HL-60 (cell line): ENCODE data around the gene PRAC1.

Experiments
- DNase-seq, 2 experiments: peaks; one replicate each; pipeline ENCODE4 v3.0.0-alpha.2; 2010 to 2020; ENCODE audit warnings: low read depth in 1 of 2, low spot score in 1 of 2
- H3K27ac ChIP-seq: fragments of 250-450 bp; sonication (Bioruptor Pico); replicated peaks from 2 replicates; pipeline ENCODE4 v1.5.1; 2020; ENCODE audit warnings: mild to moderate bottlenecking, moderate library complexity
- H3K27me3 ChIP-seq: fragments of 250-450 bp; sonication (Bioruptor Pico); 2 replicates; pipeline ENCODE4 v1.5.1; 2021; ENCODE audit warnings: mild to moderate bottlenecking, moderate library complexity; ENCODE audit not compliant: insufficient read depth, poor library complexity, severe bottlenecking
- H3K4me3 ChIP-seq: replicated peaks from 2 replicates; pipeline ENCODE4 v1.5.1; 2011; ENCODE audit warnings: mild to moderate bottlenecking, control low read depth, low read length; ENCODE audit not compliant: insufficient read depth
- GABPA ChIP-seq: IDR thresholded peaks from 2 replicates; pipeline ENCODE4 v1.6.1; 2012; ENCODE audit warnings: low read depth
- POLR2AphosphoS5 ChIP-seq: IDR thresholded peaks from 2 replicates; pipeline ENCODE4 v1.6.1; 2012; ENCODE audit warnings: low read depth
- SPI1 ChIP-seq: IDR thresholded peaks from 2 replicates; pipeline ENCODE4 v1.6.1; 2012; ENCODE audit warnings: low read depth, mild to moderate bottlenecking, borderline replicate concordance
- TF ChIP-seq, protein P1 (sequence below): IDR thresholded peaks from 2 replicates; pipeline ENCODE4 v1.6.1; 2012; ENCODE audit warnings: low read depth; ENCODE audit not compliant: insufficient replicate concordance
- TF ChIP-seq, protein P2 (sequence below): IDR thresholded peaks from one replicate; pipeline ENCODE4 v1.5.1; 2011; ENCODE audit warnings: low read length, control low read depth, inconsistent platforms; ENCODE audit not compliant: insufficient read depth

PRAC1 gene

DNA sequence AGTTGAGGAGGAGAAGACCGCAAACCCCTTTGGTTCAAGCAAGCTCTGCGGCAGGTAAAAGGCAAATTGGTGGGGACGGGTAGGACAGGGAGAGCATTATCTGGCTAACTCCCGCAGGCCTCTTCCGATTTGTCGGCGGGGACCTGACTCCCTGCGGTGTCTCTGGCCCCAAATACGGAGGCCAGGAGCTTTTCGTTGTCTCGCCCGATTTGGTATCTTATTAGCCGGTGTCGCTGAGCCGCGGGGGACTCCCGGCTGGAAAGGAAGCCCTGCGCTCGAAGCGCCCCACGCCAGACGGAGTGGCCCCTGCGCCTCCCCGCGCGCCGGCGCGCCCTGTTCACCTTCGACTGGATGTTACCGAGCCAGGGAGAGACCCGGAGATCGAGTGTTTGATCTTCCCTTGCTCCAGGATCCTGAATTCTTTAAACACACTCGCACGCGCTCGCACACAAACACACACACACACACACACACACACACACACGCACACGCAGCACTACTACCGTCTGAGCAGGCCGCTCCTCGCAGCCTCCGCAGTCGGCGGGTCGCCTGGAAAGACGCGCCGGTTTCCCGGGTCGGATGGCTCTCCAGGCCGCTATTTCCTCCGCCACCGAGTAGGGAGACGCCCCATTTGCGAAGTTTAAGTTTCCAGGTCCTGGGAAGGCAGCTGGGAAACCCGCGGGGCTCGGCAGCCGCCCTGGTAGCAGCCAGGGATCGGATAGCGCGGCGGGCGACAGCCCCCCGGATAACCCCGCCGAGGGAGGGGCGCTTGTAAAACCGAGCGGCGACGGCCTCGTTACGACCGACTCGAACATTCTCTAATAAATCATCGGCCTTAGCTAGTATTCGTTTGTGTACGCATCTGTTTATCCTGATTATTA is 3.3 kb downstream of the PRAC1 start:
- Histone ChIP-seq H3K27me3 (peaks cover 74% of the 10 kb centered on the region), H3K4me3 (no peak overlapping the region), H3K27ac (no peak overlapping the region)
- DNase-seq, result no peak
- no peak for TF ChIP-seq POLR2AphosphoS5
- TF ChIP-seq, protein P1, sequence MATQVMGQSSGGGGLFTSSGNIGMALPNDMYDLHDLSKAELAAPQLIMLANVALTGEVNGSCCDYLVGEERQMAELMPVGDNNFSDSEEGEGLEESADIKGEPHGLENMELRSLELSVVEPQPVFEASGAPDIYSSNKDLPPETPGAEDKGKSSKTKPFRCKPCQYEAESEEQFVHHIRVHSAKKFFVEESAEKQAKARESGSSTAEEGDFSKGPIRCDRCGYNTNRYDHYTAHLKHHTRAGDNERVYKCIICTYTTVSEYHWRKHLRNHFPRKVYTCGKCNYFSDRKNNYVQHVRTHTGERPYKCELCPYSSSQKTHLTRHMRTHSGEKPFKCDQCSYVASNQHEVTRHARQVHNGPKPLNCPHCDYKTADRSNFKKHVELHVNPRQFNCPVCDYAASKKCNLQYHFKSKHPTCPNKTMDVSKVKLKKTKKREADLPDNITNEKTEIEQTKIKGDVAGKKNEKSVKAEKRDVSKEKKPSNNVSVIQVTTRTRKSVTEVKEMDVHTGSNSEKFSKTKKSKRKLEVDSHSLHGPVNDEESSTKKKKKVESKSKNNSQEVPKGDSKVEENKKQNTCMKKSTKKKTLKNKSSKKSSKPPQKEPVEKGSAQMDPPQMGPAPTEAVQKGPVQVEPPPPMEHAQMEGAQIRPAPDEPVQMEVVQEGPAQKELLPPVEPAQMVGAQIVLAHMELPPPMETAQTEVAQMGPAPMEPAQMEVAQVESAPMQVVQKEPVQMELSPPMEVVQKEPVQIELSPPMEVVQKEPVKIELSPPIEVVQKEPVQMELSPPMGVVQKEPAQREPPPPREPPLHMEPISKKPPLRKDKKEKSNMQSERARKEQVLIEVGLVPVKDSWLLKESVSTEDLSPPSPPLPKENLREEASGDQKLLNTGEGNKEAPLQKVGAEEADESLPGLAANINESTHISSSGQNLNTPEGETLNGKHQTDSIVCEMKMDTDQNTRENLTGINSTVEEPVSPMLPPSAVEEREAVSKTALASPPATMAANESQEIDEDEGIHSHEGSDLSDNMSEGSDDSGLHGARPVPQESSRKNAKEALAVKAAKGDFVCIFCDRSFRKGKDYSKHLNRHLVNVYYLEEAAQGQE, result no peak
- TF ChIP-seq SPI1, result no peak
- TF ChIP-seq GABPA, result no peak
- TF ChIP-seq, protein P2, sequence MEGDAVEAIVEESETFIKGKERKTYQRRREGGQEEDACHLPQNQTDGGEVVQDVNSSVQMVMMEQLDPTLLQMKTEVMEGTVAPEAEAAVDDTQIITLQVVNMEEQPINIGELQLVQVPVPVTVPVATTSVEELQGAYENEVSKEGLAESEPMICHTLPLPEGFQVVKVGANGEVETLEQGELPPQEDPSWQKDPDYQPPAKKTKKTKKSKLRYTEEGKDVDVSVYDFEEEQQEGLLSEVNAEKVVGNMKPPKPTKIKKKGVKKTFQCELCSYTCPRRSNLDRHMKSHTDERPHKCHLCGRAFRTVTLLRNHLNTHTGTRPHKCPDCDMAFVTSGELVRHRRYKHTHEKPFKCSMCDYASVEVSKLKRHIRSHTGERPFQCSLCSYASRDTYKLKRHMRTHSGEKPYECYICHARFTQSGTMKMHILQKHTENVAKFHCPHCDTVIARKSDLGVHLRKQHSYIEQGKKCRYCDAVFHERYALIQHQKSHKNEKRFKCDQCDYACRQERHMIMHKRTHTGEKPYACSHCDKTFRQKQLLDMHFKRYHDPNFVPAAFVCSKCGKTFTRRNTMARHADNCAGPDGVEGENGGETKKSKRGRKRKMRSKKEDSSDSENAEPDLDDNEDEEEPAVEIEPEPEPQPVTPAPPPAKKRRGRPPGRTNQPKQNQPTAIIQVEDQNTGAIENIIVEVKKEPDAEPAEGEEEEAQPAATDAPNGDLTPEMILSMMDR, result no peak

DNA sequence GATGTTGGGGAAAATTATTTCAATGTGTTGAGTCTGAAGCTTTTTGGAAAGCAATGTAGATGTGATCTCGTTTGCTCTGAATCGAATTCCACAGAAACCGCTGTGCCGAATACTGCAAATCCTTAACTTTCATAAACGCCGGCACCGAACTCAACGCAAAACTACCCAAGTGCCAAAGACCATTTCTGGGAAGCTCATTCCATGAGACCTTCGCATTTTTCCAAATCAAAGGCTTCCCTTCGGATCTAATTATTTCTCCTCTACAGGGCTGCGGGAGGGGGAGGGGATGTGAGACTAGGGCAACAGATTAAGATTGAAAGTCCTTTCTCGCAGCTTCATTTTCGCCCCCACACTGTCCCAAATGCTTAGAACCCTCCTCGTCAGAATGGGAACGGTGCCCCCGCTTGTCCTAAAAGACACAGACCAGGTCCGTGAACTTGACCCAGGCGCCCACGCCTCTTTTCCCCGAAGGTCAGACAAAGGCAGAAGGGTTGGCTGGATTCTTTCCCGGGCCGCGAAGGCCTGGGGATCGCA is 4.0 kb downstream of the PRAC1 start:
- H3K27me3 ChIP-seq, result peaks cover 67% of the 10 kb centered on the region

More for the DNA sequence above, 4.0 kb downstream of the PRAC1 start:
- DNase-seq, result no peak
- TF ChIP-seq, protein P1, result no peak
- TF ChIP-seq POLR2AphosphoS5 (no peak), SPI1 (no peak), GABPA (no peak)
- TF ChIP-seq, protein P2, result no peak
- no peak overlapping the region for H3K4me3 ChIP-seq
- H3K27ac ChIP-seq, result no peak overlapping the region
